NCI-H1694 treated with DMSO at 0.1 percent for 48 hours (cell line): Measurements from ENCODE around the gene QSOX2.
A peak's percentile ranks its signal among the peaks of the same experiment; 100 is the strongest.

Source experiments
- DNase-seq: peaks from one replicate; lab custom pipeline; 2025; lab: John Stamatoyannopoulos, UW

QSOX2 gene

GRCh38 chr9:136245219-136246150, at the start of gene QSOX2:
Gene QSOX2, minus strand, starts transcription at chr9:136245812. Its CDS starts 9 bp downstream, at chr9:136245803.
- DNase-seq = peak; percentile 73

- DNase-seq = no peak
These were observed 49.4 kb upstream of the QSOX2 start for GRCh38 chr9:136295055-136295454.

- DNase-seq = no peak
These were observed 48.8 kb upstream of the QSOX2 start for GRCh38 chr9:136294437-136294836.

- DNase-seq = no peak
These were observed 48.0 kb upstream of the QSOX2 start for GRCh38 chr9:136293476-136294077.

GRCh38 chr9:136292591-136293448, 47.2 kb upstream of the QSOX2 start:
- DNase-seq = peak; percentile 19

- no peak for DNase-seq
These were observed 46.5 kb upstream of the QSOX2 start for GRCh38 chr9:136292026-136292538.

GRCh38 chr9:136291306-136292025, 45.9 kb upstream of the QSOX2 start:
- no peak for DNase-seq

- no peak for DNase-seq
These were observed 44.9 kb upstream of the QSOX2 start for GRCh38 chr9:136290508-136291000.

GRCh38 chr9:136289651-136290507, 44.3 kb upstream of the QSOX2 start:
- no peak for DNase-seq

GRCh38 chr9:136287960-136288753, 42.5 kb upstream of the QSOX2 start:
- no peak for DNase-seq

GRCh38 chr9:136286987-136287379, 41.4 kb upstream of the QSOX2 start:
- no peak for DNase-seq

GRCh38 chr9:136286359-136286986, 40.9 kb upstream of the QSOX2 start:
- DNase-seq = no peak

- DNase-seq = no peak
These were observed 40.1 kb upstream of the QSOX2 start for GRCh38 chr9:136285501-136286358.

GRCh38 chr9:136284951-136285350, 39.3 kb upstream of the QSOX2 start:
- no peak for DNase-seq

GRCh38 chr9:136284311-136284710, 38.7 kb upstream of the QSOX2 start:
- DNase-seq = no peak

GRCh38 chr9:136283291-136284235, 38.0 kb upstream of the QSOX2 start:
- peak; percentile 52 for DNase-seq
